Hematopoietic multipotent progenitor cell treated with erythropoietin and hydrocortisone succinate and interleukin-3 and kit ligand, for 15 days (in vitro differentiated cells): ENCODE measurements around the gene CMTM3.
"Not testable (repeated sequence)": the region's sequence is repeated elsewhere in the genome, so short reads cannot be mapped to it uniquely, and the experiment has no call there.

Experiments used
- DNase-seq: peaks from one replicate; pipeline ENCODE4 v3.0.0-alpha.2; 2015; ENCODE audit warnings: low spot score

CMTM3 gene

DNA sequence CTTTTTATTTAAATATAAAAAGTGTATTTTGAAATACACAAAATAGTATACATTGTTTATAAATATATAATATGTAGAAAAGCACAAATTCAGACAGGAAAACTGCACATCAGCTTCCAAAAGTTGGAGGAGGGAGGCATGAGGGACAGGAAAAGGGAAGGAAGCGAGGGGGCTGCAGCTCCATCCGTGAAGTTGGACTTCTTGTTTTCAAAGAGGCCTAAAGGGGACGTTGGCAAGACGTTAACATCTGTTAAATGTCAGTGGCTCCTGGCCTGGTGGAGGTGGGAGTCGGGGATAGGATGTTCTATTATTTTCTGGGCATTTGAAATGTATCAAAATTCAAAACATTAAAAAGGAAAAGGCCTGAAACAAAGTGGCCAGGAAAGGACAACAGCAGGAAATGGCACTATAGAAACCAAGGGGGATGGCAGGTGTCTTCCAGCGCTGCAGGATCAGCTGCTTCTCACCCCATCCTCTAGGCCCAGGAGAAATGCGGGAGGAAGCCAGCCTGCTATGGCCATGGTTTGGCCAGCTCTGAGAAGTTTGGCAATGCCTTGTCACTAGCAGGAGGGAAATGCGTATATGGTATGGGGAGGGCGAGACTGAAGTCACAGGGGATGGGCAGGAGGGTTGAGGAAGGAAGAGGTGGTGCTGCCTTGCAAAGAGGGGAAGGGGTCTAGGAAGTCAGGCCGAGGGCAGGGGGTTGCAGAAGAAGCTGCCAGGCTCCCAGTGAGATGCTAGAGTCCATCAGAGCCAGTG, 18.8 kb upstream of the CMTM3 start:
- no peak for DNase-seq

DNA sequence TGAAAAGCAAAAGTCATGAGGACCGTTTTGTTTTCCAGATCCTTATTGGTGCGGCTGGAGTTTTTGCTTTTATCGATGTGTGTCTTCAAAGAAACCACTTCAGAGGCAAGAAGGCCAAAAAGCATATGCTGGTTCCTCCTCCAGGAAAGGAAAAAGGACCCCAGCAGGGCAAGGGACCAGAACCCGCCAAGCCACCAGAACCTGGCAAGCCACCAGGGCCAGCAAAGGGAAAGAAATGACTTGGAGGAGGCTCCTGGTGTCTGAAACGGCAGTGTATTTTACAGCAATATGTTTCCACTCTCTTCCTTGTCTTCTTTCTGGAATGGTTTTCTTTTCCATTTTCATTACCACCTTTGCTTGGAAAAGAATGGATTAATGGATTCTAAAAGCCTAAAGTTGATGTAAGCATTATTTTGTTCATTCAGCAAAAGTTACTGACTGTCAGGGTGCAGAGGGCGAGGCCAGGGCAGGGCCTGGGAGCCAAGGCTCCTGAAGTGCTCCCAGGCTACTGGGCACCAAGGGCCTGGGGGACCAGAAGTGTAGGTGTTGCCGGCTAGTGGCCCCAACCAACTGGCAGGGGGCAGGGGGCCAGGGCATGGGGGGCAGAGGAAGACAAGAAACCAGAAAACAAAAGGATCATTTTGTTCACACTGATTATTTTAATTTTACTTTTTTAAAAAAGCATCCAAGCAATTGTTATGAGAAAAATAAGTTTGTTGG, 16.5 kb upstream of the CMTM3 start:
- no peak for DNase-seq

DNA sequence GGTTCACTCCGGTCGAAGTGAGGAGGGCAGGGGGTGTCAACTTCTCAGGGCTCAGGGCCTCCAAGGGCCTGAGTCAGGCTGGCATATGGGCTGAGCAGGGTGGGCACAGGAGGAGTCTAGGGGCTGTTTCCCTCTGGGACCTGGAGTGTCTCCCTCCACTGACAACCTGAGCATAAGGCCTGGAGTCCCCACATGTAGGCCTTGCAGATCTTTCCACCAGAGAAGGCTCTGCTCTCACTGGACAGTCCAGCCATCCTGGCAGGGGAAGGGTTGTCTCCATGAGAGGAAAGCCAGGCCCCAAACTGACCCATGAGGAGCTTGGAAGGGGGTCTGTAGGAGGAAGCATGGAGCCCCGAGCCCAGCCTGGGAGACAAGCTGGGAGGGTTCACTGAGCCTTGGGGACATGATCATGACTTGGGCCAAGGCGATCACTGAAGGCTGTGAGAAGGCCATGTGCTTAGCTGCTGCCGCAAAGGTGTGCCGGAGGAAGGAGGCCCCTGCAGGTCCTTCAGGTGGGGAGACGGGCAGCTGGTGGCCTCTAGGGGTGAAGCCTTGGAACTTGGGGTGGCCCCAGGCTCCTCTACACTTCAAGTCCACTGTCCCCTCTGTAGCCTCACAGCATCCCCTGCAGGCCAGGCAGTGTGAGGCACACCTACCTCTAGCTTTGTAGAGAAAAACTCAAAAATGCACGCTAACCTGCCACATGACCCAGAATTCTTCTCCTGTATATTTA, 15.4 kb upstream of the CMTM3 start:
- DNase-seq = peak; percentile 70

GRCh38 chr16:66590322-66590721, 14.2 kb upstream of the CMTM3 start:
- no peak for DNase-seq

DNA sequence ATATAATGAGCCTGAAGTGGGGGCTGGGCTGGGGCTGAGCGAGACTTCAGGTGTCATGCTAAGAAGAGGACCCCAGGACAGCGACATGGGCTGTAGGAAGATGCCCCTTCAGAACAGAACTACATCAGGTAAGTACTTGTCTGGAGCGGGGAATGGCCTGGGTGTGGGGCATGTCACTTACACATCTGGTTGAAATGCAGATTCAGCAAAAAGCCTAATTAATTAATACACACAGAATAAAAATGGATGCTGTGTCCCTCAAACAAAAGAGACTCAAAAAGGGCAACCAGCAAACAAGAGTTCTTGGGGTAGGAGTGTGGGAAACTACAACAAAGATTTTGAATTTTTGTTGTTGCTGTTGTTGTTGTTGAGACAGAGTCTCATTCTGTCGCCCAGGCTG, 13.5 kb upstream of the CMTM3 start:
- DNase-seq = no peak

- no peak for DNase-seq
Observed at GRCh38 chr16:66592241-66592640, 12.3 kb upstream of the CMTM3 start.

DNA sequence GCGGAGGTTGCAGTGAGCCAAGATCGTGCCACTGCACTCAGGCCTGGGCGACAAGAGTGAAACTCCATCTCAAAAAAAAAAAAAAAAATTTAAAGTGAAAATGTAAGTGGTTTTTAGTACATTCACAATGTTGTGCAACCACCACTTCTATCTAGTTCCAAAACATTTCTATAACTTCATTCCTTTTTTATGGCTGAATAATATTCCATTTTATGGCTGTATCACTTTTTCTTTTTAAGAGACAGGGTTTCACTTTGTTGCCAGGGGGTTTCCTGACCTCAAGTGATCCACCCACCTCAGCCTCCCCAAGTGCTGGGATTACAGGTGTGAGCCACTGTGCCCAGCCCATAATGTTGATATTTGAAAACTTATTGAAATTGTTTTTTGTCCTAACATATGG, 11.7 kb upstream of the CMTM3 start:
- DNase-seq = no peak

GRCh38 chr16:66594739-66595138, 9.8 kb upstream of the CMTM3 start:
- no peak for DNase-seq

DNA sequence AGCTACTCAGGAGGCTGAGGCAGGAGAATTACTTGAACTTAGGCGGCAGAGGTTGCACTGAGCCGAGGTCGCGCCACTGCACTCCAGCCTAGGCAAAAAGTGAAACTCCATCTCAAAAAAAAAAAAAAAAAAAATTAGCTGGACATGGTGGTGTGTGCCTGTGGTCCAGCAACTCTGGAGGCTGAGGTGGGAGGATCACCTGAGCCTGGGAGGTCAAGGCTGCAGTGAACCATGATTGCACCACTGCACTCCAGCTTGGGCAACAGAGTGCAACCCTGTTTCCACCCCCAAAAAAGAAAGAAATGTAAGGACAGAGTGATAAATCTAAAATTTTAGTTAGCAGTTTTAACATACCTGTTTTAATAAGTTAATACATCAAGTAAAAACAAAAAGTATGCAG, 7.9 kb upstream of the CMTM3 start:
- DNase-seq = not testable (repeated sequence)

DNA sequence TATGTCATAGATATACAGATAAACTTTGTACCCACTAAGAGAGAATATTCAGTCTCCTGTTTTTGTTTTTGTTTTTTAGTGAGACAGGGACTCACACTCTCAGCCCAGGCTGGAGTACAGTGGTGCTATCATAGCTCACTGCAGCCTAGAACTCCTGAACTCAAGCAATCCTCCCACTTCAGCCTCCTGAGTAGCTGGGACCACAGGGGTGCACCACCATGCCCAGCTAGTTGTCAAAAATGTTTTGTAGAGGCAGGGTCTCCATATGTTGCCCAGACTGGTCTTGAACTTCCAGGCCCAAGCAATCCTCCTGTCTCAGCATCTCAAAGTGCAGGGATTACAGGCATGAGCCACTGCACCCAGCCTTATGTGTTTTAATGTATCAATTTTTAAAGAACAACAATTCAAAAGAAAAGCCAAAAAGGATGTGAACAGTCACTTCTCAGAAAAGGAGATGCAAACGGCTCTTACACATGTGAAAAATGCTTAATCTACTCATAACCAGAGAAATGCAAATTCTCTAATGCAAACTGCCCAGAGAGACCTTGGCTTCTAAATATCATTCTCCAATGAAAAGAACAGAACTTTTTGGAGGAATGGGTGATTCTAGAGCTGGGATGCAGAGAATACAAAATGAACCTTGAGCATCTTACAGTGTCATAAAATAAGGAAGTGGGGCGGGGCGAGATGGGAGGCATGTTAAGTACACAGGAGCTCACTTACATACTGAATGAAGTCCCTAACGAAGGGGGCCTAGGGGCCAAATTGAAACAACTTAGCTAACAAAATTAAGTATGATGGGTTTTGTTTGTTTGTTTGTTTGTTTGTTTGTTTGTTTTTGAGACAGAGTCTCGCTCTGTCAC, 7.3 kb upstream of the CMTM3 start:
- no peak for DNase-seq

GRCh38 chr16:66598111-66598510, 6.4 kb upstream of the CMTM3 start:
- DNase-seq = no peak

DNA sequence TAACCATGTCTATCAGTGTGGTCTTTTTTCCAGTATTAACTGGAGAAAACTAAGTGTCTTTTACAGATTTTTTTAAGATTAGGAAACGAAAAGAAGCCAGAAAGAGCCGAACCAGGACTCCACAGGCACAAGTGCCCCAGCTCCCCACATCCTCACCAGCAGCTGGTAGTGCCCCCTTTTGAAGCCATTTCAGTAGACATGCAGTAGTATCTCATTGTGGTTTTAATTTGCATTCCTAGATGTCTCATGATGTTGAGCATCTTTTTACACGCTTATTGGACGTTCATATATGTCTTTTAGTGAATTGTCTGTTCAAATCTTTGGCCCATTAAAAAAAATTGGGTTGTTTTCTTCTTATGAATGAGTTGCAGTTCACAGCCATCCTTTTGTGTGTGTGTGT, 4.8 kb upstream of the CMTM3 start:
- DNase-seq = no peak

- no peak for DNase-seq
Observed at GRCh38 chr16:66600477-66600876, 4.0 kb upstream of the CMTM3 start.

GRCh38 chr16:66601471-66601870, 3.0 kb upstream of the CMTM3 start:
- DNase-seq = no peak

DNA sequence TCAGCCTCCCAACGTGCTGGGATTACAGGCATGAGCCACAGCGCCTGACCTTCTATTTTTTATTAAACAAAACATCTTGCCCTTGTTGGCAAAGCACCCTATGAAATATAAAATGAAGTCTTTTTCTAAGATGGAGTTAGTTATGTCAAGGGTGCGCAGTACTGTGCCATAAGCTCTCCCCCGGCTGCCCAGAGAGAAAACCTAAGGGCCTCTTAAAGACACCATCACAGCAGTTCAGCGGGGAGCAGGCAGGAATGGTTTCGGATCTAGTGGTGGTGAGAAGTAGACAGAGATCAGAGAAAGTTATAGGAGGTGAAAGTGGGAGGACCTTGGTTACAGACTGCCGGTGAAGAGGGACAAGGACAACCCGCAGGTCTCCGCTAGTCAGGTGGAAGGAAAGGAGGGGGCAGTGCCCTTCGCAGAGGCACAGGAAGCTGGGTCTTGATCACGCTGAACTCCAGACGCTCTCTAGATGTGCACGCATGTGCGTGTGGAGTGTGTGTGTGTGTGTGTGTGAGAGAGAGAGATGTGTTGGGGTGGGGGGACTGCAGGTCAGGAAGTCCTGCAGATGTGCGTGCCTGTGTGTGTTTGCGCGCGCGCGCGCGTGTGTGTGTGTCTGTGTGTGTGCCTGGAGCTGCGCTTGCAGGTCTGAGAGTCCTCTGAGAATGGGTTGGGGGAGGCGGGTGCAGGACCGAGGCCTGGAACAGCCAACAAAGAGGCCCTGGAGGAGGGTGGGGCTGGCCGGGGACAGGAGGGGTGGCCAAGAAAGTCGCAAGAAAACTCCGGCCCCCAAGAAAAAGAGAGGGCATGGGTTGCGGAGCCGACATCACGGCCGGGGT, 748 bp upstream of the CMTM3 start:
- no peak for DNase-seq

GRCh38 chr16:66605177-66605978, 874 bp downstream of the CMTM3 start:
- DNase-seq = no peak

GRCh38 chr16:66605979-66606751, 1.7 kb downstream of the CMTM3 start:
- no peak for DNase-seq

DNA sequence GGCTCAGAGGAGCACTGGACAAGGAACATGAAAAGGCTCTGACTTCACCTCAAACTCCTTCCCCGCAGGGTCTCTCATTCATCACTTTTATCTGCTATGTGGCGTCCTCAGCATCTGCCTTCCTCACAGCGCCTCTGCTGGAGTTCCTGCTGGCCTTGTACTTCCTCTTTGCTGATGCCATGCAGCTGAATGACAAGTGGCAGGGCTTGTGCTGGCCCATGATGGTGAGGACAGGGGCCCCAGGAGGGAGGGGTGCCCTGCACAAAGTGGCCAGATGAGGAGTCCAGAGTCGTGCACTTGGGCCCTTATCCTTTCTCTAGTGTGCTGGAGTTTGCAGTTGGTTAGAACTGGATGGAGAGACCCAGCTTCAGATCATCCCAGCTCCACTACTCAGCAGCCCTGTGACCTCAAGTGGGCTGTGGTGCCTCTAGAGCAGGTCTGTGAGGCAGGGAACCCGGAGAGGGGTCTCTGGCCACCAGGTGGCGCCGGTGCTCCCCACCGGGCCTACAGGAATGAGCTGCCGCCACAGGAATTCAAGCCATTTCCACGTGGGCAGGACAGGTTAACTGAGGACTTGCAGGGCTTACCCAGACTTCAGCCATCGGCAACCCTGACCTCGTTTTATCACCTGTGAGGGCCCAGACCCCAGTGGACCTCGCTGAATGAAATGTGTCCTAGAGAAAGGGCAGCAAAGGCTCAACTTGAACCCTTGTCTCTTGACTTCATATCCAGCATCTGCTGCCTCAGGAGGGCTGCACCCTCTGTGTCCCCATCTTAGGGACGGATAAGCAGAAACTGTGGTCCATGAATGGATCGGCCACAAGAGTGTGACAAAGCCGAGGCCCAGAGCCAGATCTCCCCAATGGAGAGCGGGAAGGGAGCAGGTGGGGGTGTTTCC, 4.0 kb downstream of the CMTM3 start:
- DNase-seq = peak; percentile 70

DNA sequence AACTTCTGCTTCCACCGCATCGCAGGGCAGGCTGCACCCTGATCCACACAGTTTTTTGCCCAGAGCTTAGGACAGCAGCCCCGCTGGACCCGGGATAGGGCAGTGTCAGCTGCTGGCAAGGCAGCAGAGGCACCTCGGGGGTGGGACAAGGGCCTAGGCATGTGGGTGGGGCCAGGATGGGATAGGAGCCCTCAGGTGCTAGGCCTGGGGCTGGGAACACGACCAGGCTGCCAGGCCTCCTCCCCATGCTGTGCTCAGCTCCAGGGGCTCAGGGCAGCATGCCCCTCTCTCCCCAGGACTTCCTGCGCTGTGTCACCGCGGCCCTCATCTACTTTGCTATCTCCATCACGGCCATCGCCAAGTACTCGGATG, 4.6 kb downstream of the CMTM3 start:
- DNase-seq = no peak
